HG02938 (cell line): ENCODE data around the gene WASHC2C.
"Not testable (repeated sequence)": the region's sequence is repeated elsewhere in the genome, so short reads cannot be mapped to it uniquely, and the experiment has no call there.

ENCODE experiments used
- ATAC-seq: cut with Tn5 transposase; IDR thresholded peaks from one replicate; pipeline ENCODE4 v1.9.1; 2021; ENCODE audit warnings: mild to moderate bottlenecking, moderate library complexity; ENCODE audit not compliant: unreplicated experiment

The WASHC2C gene

GRCh38 chr10:45757661-45758396 lies 30.8 kb downstream of the WASHC2C start:
- ATAC-seq: not testable (repeated sequence)

GRCh38 chr10:45761622-45762021 lies 34.6 kb downstream of the WASHC2C start:
- not testable (repeated sequence) for ATAC-seq

GRCh38 chr10:45763037-45763436 lies 36.0 kb downstream of the WASHC2C start:
- not testable (repeated sequence) for ATAC-seq

GRCh38 chr10:45768334-45768733 lies 41.3 kb downstream of the WASHC2C start:
- ATAC-seq: not testable (repeated sequence)

GRCh38 chr10:45771757-45772461 lies 44.8 kb downstream of the WASHC2C start:
- not testable (repeated sequence) for ATAC-seq

- not testable (repeated sequence) for ATAC-seq
Observed at GRCh38 chr10:45786217-45786616, 59.2 kb downstream of the WASHC2C start.

- not testable (repeated sequence) for ATAC-seq
Observed at GRCh38 chr10:45787212-45787741, 60.2 kb downstream of the WASHC2C start.

GRCh38 chr10:45789991-45790390 lies 62.9 kb downstream of the WASHC2C start:
- ATAC-seq: not testable (repeated sequence)

- not testable (repeated sequence) for ATAC-seq
Observed at GRCh38 chr10:45790694-45791426, 63.8 kb downstream of the WASHC2C start.

GRCh38 chr10:45794761-45795160 lies 67.7 kb downstream of the WASHC2C start:
- not testable (repeated sequence) for ATAC-seq

GRCh38 chr10:45803060-45804010 lies 76.3 kb downstream of the WASHC2C start:
- not testable (repeated sequence) for ATAC-seq

GRCh38 chr10:45804996-45805395 lies 77.9 kb downstream of the WASHC2C start:
- ATAC-seq: not testable (repeated sequence)

GRCh38 chr10:45809837-45810236 lies 82.8 kb downstream of the WASHC2C start:
- ATAC-seq: no peak

GRCh38 chr10:45811075-45811474 lies 84.0 kb downstream of the WASHC2C start:
- no peak for ATAC-seq

- not testable (repeated sequence) for ATAC-seq
Observed at GRCh38 chr10:45812959-45813358, 85.9 kb downstream of the WASHC2C start.

GRCh38 chr10:45814146-45814545 lies 87.1 kb downstream of the WASHC2C start:
- ATAC-seq: not testable (repeated sequence)

GRCh38 chr10:45817130-45817859 lies 90.2 kb downstream of the WASHC2C start:
- ATAC-seq: no peak

GRCh38 chr10:45817912-45818311 lies 90.8 kb downstream of the WASHC2C start:
- no peak for ATAC-seq

- ATAC-seq: no peak
Observed at GRCh38 chr10:45819552-45819951, 92.5 kb downstream of the WASHC2C start.
